Endodermal cell (in vitro differentiated cells): ENCODE results near the gene GGT7. TPM values are rescaled to one million over a fixed set of nuclear protein-coding genes. Genes with fewer than 3 reads are reported as not detected.

Source experiments
- DNase-seq: peaks from one replicate; pipeline ENCODE4 v3.0.0-alpha.2; 2017
- H3K27ac ChIP-seq: 2 replicates; pipeline ENCODE4 v1.5.1; 2013; ENCODE audit warnings: mild to moderate bottlenecking, low read depth, low read length, moderate library complexity
- H3K27me3 ChIP-seq: 2 replicates; pipeline ENCODE4 v1.6.1; 2013; ENCODE audit warnings: mild to moderate bottlenecking, low read length, moderate library complexity; ENCODE audit not compliant: insufficient read depth, control insufficient read depth, poor library complexity, severe bottlenecking
- H3K36me3 ChIP-seq: 2 replicates; pipeline ENCODE4 v1.7.0; 2013; ENCODE audit warnings: mild to moderate bottlenecking, low read length, moderate library complexity; ENCODE audit not compliant: control insufficient read depth, insufficient read depth
- H3K4me1 ChIP-seq: one replicate; pipeline ENCODE4 v1.7.0; 2013; ENCODE audit warnings: low read length; ENCODE audit not compliant: control insufficient read depth, insufficient read depth
- H3K4me3 ChIP-seq: 2 replicates; pipeline ENCODE4 v1.5.1; 2013; ENCODE audit warnings: mild to moderate bottlenecking, low read length, moderate library complexity
- H3K9ac ChIP-seq: 2 replicates; pipeline ENCODE4 v1.6.1; 2013; ENCODE audit warnings: mild to moderate bottlenecking, low read length, moderate library complexity; ENCODE audit not compliant: poor library complexity, severe bottlenecking; ENCODE audit errors: extremely low read depth
- H3K9me3 ChIP-seq: 2 replicates; pipeline ENCODE4 v1.6.1; 2013; ENCODE audit warnings: mild to moderate bottlenecking, low read length, moderate library complexity; ENCODE audit not compliant: control insufficient read depth
- H3K27ac Mint-ChIP-seq: 2 replicates; pipeline ENCODE4 v1.8.0; 2020; ENCODE audit warnings: mixed read lengths
- H3K27me3 Mint-ChIP-seq: 2 replicates; pipeline ENCODE4 v1.8.0; 2021; ENCODE audit warnings: mild to moderate bottlenecking, mixed read lengths; ENCODE audit not compliant: insufficient read depth
- H3K36me3 Mint-ChIP-seq: 2 replicates; pipeline ENCODE4 v1.8.0; 2020; ENCODE audit warnings: low read depth, mixed read lengths
- H3K4me1 Mint-ChIP-seq: 2 replicates; pipeline ENCODE4 v1.8.0; 2020; ENCODE audit warnings: mixed read lengths
- H3K4me3 Mint-ChIP-seq: 2 replicates; pipeline ENCODE4 v1.8.0; 2020; ENCODE audit warnings: mild to moderate bottlenecking, moderate library complexity, mixed read lengths
- H3K9me3 Mint-ChIP-seq: 2 replicates; pipeline ENCODE4 v1.8.0; 2020; ENCODE audit warnings: mild to moderate bottlenecking, mixed read lengths
- WGBS, 2 experiments: methylation state at CpG; one replicate each; pipeline versions ENCODE4 v1.1.5 to v1.1.7; 2013; ENCODE audit warnings: missing lambda C conversion rate in 2 of 2, mixed read lengths in 1 of 2; ENCODE audit not compliant: insufficient coverage in 1 of 2, insufficient read length in 1 of 2; 5-methylcytosine and 5-hydroxymethylcytosine counted together
- total RNA-seq, 2 donors: library from RNA; stranded (reverse); fragmentation: NEBNext Ultra II Directional in 1 of 2; extraction: Animal tissue kit (Norgen Biotek cat#: 25700) in 1 of 2; gene quantifications; 2 replicates in 1 of 2; 3 replicates in 1 of 2; pipeline ENCODE4 v1.2.1, GENCODE V29; 2021
- TF ChIP-seq, protein P1 (sequence below): fragments of 200-600 bp; sonication (generic); conservative IDR thresholded peaks from 2 replicates; pipeline ENCODE4 v1.5.0; 2021; ENCODE audit warnings: antibody characterized with exemption, mild to moderate bottlenecking

GGT7 gene
- total RNA-seq, 2 donors from 2014 or later = 31.8 to 43.3 TPM

DNA sequence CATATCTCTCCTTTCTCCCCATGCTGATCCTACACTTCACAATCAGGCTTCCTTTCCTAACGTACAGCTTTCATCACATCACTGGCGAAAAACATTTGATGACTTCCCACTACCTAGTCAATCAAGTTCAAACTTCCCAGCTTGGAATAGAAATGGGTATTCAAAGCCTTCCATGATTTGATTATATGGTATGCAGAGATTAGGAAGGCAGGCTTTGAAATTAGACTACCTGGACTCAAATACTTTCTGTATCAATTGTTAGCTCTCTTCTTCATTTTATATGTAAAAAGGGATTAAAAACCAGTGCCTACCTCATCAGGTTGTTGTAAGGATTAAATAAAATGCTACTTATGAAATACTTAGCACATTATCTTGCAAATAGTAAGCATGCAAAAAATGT, 54.9 kb downstream of the GGT7 start:
- Histone ChIP-seq H3K27ac (no peak overlapping the region), H3K4me1 (peaks cover 4% of the 10 kb centered on the region), H3K9me3 (no peaks in the 10 kb centered on the region), H3K4me3 (no peak overlapping the region), H3K9ac (no peak overlapping the region), H3K36me3 (peaks cover 7% of the 10 kb centered on the region), H3K27me3 (no peaks in the 10 kb centered on the region)
- no peak overlapping the region for H3K27ac Mint-ChIP-seq
- peaks cover 18% of the 10 kb centered on the region for H3K4me1 Mint-ChIP-seq
- H3K27me3 Mint-ChIP-seq = no peaks in the 10 kb centered on the region
- peaks cover 8% of the 10 kb centered on the region for H3K36me3 Mint-ChIP-seq
- TF ChIP-seq, protein P1, sequence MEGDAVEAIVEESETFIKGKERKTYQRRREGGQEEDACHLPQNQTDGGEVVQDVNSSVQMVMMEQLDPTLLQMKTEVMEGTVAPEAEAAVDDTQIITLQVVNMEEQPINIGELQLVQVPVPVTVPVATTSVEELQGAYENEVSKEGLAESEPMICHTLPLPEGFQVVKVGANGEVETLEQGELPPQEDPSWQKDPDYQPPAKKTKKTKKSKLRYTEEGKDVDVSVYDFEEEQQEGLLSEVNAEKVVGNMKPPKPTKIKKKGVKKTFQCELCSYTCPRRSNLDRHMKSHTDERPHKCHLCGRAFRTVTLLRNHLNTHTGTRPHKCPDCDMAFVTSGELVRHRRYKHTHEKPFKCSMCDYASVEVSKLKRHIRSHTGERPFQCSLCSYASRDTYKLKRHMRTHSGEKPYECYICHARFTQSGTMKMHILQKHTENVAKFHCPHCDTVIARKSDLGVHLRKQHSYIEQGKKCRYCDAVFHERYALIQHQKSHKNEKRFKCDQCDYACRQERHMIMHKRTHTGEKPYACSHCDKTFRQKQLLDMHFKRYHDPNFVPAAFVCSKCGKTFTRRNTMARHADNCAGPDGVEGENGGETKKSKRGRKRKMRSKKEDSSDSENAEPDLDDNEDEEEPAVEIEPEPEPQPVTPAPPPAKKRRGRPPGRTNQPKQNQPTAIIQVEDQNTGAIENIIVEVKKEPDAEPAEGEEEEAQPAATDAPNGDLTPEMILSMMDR = no peak
- H3K9me3 Mint-ChIP-seq = no peaks in the 10 kb centered on the region
- no peak overlapping the region for H3K4me3 Mint-ChIP-seq
- no peak for DNase-seq
- 63% methylated on average over 2 of the region's 2 CpGs; no CpG with 5 or more reads in 1 of the 2 experiments for WGBS, 2 experiments

DNA sequence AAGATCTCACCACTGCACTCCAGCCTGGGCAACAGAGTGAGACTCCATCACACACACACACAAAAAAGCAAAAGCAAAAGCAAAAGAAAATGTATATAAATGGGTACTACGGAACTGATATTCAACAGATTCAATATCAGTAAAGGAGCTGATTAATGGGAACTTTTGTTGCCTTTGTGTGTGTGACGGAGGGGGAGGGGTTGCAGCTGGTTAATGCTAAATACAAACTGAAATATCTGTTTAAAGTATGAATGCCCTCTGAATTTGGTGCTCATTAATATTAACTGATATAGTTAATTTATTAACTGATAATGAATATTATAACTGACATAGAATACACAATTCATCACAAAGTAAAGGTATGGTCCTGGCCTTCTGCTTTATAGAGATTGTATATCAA, 55.6 kb downstream of the GGT7 start:
- Histone ChIP-seq H3K27ac (no peak overlapping the region), H3K36me3 (peaks cover under 1% of the 10 kb centered on the region), H3K4me1 (peaks cover 4% of the 10 kb centered on the region), H3K9ac (no peak overlapping the region), H3K9me3 (no peaks in the 10 kb centered on the region), H3K27me3 (no peaks in the 10 kb centered on the region), H3K4me3 (no peak overlapping the region)
- no peaks in the 10 kb centered on the region for H3K27me3 Mint-ChIP-seq
- H3K4me1 Mint-ChIP-seq = peaks cover 18% of the 10 kb centered on the region
- H3K9me3 Mint-ChIP-seq = no peaks in the 10 kb centered on the region
- H3K4me3 Mint-ChIP-seq = no peak overlapping the region
- DNase-seq = no peak
- no peak overlapping the region for H3K27ac Mint-ChIP-seq
- peaks cover 4% of the 10 kb centered on the region for H3K36me3 Mint-ChIP-seq
- WGBS, 2 experiments = 95% methylated on average over 2 of the region's 2 CpGs; no CpG with 5 or more reads in 1 of the 2 experiments
- TF ChIP-seq, protein P1 = no peak

DNA sequence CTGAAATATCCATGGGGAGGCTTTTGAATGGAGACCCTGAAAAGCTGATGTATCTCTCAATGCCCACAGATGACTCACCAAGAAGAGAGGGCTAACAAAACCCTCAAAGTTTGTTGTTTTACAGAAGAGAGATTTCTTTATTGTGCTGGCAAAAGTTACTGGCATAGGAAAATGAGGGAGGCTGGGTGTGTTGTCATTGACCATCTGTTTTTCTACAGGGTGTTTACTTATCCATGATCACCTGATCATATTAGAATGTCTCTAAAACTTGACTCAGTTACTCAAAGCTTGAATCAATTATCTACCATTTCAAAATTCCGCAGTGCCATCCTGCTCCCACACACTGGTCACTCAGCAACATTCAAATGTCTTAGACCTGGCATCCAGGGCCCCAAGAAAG, 57.0 kb downstream of the GGT7 start:
- Histone ChIP-seq H3K9ac (no peak overlapping the region), H3K4me1 (peaks cover 2% of the 10 kb centered on the region), H3K27me3 (no peaks in the 10 kb centered on the region), H3K9me3 (no peaks in the 10 kb centered on the region), H3K27ac (no peak overlapping the region), H3K36me3 (no peaks in the 10 kb centered on the region), H3K4me3 (no peak overlapping the region)
- Mint-ChIP-seq H3K4me3 (no peak overlapping the region), H3K27me3 (no peaks in the 10 kb centered on the region), H3K27ac (no peak overlapping the region), H3K4me1 (peaks cover 18% of the 10 kb centered on the region), H3K36me3 (no peaks in the 10 kb centered on the region), H3K9me3 (no peaks in the 10 kb centered on the region)
- TF ChIP-seq, protein P1 = no peak
- 60 to 100% methylated on average over 1 of the region's 1 CpG for WGBS, 2 experiments
- no peak for DNase-seq
